Duodenal mucosa (tissue), 2 donors: Measurements from ENCODE around the gene PTPRM.
"Not testable (repeated sequence)": the region's sequence is repeated elsewhere in the genome, so short reads cannot be mapped to it uniquely, and the experiment has no call there.

ENCODE experiments used
- H3K27ac ChIP-seq: one replicate; pipeline ENCODE4 v1.7.0; 2013; ENCODE audit warnings: low read depth, low read length
- H3K27me3 ChIP-seq, 2 donors: one replicate each; pipeline ENCODE4 v1.7.0; 2013; ENCODE audit warnings: low read length in 2 of 2, control low read depth in 1 of 2; ENCODE audit not compliant: insufficient read depth in 2 of 2, control insufficient read depth in 1 of 2
- H3K36me3 ChIP-seq, 2 donors: one replicate each; pipeline ENCODE4 v1.7.0; 2013; ENCODE audit warnings: low read length in 2 of 2, control low read depth in 1 of 2; ENCODE audit not compliant: insufficient read depth in 2 of 2, control insufficient read depth in 1 of 2
- H3K4me1 ChIP-seq, 2 donors: one replicate each; pipeline ENCODE4 v1.7.0; 2013; ENCODE audit warnings: low read length in 2 of 2, control low read depth in 1 of 2; ENCODE audit not compliant: insufficient read depth in 2 of 2, control insufficient read depth in 1 of 2
- H3K4me3 ChIP-seq, 2 donors: one replicate each; pipeline ENCODE4 v1.7.0; 2013; ENCODE audit warnings: low read length in 2 of 2, low read depth in 1 of 2
- H3K9ac ChIP-seq, 2 donors: one replicate each; pipeline ENCODE4 v1.7.0; 2013; ENCODE audit warnings: low read length in 2 of 2, low read depth in 1 of 2
- H3K9me3 ChIP-seq, 2 donors: one replicate each; pipeline ENCODE4 v1.7.0; 2013; ENCODE audit warnings: low read length in 2 of 2, control low read depth in 1 of 2; ENCODE audit not compliant: control insufficient read depth in 1 of 2

The PTPRM gene

DNA sequence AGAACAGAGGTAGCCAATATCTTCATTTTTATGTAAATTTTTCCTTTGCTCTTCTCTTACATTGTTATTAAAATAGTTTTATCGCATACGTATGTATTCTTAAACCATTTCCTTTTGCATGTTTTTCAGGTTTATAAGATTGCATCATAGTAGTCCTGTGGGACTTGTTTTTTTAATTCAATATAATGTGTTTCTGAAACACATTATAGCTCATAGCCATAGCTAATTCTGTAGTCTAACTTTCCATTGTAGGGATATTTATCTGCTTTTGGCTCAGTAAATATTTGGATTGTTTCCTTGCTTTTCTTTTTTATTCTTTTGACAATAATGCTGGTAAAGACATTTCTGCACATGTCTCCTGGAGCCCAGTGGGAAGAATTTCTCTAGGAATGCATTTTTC is 484.3 kb downstream of the PTPRM start:
- no peak overlapping the region for H3K9ac ChIP-seq

DNA sequence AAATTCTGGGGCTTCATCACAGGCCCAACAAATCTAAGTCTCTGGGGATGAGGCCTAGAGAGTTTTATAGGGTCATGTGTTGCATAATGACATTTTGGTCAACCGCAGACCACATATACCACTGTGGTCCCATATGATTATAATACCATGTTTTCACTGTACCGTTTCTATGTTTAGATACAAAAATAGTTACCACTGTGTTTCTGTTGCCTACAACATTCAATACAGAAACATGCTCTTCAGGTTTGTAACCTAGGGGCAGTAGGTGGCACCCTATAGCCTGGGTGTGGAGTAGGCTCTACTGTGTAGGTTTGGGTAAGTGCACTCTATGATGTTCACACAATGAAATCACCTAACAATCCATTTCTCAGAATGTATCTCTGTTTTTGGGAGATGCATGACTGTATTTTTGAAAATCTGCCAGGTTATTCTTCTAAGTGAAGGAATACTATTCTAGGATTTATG is 485.2 kb downstream of the PTPRM start:
- H3K4me3 ChIP-seq, result no peak overlapping the region
- peaks cover 0 to 4% of the 10 kb centered on the region in 2 donors for H3K4me1 ChIP-seq
- no peak overlapping the region for H3K27ac ChIP-seq
- H3K27me3 ChIP-seq, result no peaks in the 10 kb centered on the region
- no peaks in the 10 kb centered on the region for H3K36me3 ChIP-seq
- no peaks in the 10 kb centered on the region for H3K9me3 ChIP-seq
- no peak overlapping the region for H3K9ac ChIP-seq

More for the DNA sequence above, 484.3 kb downstream of the PTPRM start:
- H3K27ac ChIP-seq, result no peak overlapping the region
- peaks cover 0 to 4% of the 10 kb centered on the region in 2 donors for H3K4me1 ChIP-seq
- H3K36me3 ChIP-seq, result no peaks in the 10 kb centered on the region
- H3K9me3 ChIP-seq, result no peaks in the 10 kb centered on the region
- H3K4me3 ChIP-seq, result no peak overlapping the region
- H3K27me3 ChIP-seq, result no peaks in the 10 kb centered on the region

DNA sequence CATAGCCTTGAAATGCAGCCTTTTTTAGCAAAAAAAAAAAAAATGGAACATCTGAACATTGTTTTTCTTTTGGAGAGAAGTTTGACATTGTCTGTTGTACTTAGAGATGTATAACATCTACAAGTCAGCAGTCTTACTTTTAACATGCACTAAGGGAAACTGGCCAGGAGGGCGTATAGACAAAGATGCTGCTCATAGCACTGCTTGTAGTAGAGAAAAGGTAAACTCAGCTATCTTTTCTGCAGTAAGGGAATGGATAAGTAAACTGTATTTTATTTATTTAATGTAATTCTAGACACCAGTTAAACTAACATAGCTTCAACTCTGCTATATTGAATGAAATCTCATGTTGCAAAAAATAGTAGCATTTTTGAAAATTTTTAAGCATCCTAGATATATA is 489.6 kb downstream of the PTPRM start:
- Histone ChIP-seq H3K36me3 (no peaks in the 10 kb centered on the region), H3K9ac (no peak overlapping the region), H3K4me1 (no peaks in the 10 kb centered on the region)

DNA sequence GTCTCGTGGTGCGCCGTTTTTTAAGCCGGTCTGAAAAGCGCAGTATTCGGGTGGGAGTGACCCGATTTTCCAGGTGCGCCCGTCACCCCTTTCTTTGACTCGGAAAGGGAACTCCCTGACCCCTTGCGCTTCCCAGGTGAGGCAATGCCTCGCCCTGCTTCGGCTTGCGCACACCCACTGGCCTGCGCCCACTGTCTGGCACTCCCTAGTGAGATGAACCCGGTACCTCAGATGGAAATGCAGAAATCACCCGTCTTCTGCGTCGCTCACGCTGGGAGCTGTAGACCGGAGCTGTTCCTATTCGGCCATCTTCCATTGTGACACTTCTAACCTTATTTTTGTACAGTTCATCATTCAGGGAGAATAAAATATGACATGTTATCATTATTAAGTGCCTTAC is 496.0 kb downstream of the PTPRM start:
- H3K27ac ChIP-seq, H3K4me3 ChIP-seq, H3K9ac ChIP-seq, H3K4me1 ChIP-seq, H3K9me3 ChIP-seq, H3K36me3 ChIP-seq, H3K27me3 ChIP-seq: not testable (repeated sequence)

More for the DNA sequence above, 489.6 kb downstream of the PTPRM start:
- Histone ChIP-seq H3K27ac (no peak overlapping the region), H3K27me3 (no peaks in the 10 kb centered on the region), H3K9me3 (no peaks in the 10 kb centered on the region), H3K4me3 (no peak overlapping the region)

DNA sequence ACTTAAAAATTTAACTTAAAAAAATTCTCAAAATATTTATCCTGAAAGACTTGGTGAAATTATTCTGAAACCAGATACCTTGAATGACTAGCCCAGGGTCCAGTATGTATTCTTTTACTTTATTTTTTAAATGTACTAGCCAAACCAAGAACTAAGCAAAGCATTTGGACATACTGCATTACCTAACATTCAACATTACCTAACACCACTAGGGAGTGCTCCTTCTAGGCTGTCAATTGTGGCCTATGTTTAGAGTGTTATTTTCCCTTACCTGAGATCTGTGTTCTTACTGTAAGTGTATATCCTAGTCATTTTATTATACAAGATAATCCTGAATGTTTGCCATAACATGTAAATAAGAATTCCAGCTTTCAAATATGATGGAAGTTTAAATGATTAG is 496.6 kb downstream of the PTPRM start:
- H3K27ac ChIP-seq, result no peak overlapping the region
- no peaks in the 10 kb centered on the region for H3K9me3 ChIP-seq
- H3K27me3 ChIP-seq, result no peaks in the 10 kb centered on the region
- no peaks in the 10 kb centered on the region for H3K36me3 ChIP-seq
- no peak overlapping the region for H3K9ac ChIP-seq
- H3K4me3 ChIP-seq, result no peak overlapping the region
- H3K4me1 ChIP-seq, result no peaks in the 10 kb centered on the region

DNA sequence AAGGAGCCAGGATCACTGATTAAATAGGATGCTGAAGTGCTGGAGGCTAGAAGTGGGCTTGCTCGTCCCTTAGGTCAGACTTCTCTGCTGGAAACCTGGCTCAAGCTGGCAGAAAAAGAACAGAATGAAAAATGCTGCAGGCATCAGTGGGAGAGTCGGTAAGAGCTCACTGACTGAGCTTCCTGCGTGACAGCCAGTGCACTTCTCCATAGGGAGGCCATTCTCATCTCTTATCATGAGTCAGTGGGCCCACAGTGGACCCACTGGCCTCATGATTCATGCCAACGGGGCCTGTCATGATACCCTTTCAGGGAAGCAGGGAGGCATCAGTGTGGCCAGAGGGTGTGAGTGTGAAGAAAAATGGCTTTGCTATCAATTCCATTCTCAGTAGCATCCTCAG is 498.2 kb downstream of the PTPRM start:
- H3K27ac ChIP-seq, result no peak overlapping the region
- no peaks in the 10 kb centered on the region for H3K4me1 ChIP-seq
- no peaks in the 10 kb centered on the region for H3K27me3 ChIP-seq
- H3K9me3 ChIP-seq, result no peaks in the 10 kb centered on the region
- H3K36me3 ChIP-seq, result no peaks in the 10 kb centered on the region
- H3K9ac ChIP-seq, result no peak overlapping the region
- H3K4me3 ChIP-seq, result no peak overlapping the region

DNA sequence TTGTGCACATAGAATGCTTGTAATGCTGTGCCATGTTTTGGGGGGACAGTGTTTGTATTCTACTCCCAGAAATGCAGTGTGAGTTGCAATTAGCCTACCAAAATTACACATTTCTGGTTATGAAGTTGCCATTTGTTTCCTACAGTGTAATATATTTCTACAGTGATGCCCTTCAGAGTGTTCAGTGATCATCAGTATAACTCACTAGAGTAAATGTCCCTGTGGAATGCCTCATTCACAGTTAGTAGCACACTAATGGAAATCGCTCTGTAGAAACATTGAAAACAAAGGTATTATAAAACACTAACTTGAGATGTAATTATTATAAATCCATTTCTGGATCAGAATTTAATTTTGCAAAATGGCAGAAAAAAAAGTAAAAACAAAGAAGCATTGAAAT is 498.7 kb downstream of the PTPRM start:
- H3K27me3 ChIP-seq, result no peaks in the 10 kb centered on the region
- H3K36me3 ChIP-seq, result no peaks in the 10 kb centered on the region
- no peak overlapping the region for H3K9ac ChIP-seq
- no peaks in the 10 kb centered on the region for H3K9me3 ChIP-seq
- no peaks in the 10 kb centered on the region for H3K4me1 ChIP-seq
- no peak overlapping the region for H3K27ac ChIP-seq
- H3K4me3 ChIP-seq, result no peak overlapping the region

DNA sequence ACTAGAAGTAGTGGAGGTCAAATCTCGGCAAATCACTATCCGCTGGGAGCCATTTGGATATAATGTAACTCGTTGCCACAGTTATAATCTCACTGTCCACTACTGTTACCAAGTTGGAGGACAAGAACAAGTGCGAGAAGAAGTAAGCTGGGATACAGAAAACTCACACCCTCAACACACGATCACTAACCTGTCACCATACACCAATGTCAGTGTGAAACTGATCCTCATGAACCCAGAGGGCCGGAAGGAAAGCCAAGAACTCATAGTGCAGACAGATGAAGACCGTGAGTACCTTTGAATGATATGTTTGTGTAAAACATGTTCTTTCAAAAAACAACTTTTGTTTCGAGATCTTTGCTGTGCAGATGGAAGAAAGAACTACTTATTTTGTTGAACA is 502.6 kb downstream of the PTPRM start:
- Histone ChIP-seq H3K27me3 (no peaks in the 10 kb centered on the region), H3K9me3 (no peaks in the 10 kb centered on the region), H3K4me1 (no peaks in the 10 kb centered on the region), H3K36me3 (no peaks in the 10 kb centered on the region), H3K9ac (no peak overlapping the region), H3K27ac (no peak overlapping the region), H3K4me3 (no peak overlapping the region)

DNA sequence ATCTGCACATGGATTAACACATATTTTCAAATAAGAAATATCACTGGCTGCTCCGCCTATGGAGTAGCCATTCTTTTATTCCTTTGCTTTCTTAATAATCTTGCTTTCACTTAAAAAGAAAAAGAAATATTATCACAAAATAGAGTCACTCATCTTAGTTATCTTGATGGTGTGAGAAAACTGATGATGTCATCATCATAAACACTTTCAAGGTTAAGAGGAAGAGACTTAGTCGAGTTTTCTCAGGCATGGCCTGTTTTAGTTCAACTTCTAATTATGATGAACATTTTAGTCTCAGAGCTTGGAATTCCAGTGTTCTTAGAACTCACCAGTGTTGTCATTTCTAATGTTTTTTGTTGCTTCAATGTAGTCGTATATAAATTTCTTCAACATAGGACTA is 506.1 kb downstream of the PTPRM start:
- Histone ChIP-seq H3K27ac (no peak overlapping the region), H3K9ac (no peak overlapping the region), H3K4me3 (no peak overlapping the region), H3K36me3 (no peaks in the 10 kb centered on the region), H3K9me3 (no peaks in the 10 kb centered on the region), H3K27me3 (no peaks in the 10 kb centered on the region), H3K4me1 (no peaks in the 10 kb centered on the region)

DNA sequence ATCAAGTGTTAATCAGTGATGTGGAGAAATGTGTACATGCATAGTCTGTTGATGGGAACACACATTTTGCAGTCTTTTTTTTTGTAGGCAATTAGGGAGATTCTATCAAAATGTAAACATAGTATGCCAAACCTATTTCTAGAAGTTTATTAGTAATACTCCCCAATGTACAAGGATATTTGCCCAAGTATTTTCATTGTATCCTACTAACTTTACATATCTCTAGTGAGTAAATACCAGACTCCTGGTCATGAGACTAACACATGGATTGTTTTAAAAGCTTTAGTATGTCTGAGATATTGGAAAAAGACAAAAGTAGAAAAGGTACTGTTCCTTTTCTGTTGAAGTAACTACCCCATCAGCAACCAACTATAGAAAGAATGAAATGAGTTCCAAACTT is 513.0 kb downstream of the PTPRM start:
- no peak overlapping the region for H3K9ac ChIP-seq
- H3K27ac ChIP-seq, result no peak overlapping the region
- no peaks in the 10 kb centered on the region for H3K4me1 ChIP-seq
- no peaks in the 10 kb centered on the region for H3K9me3 ChIP-seq
- no peaks in the 10 kb centered on the region for H3K27me3 ChIP-seq
- H3K36me3 ChIP-seq, result no peaks in the 10 kb centered on the region
- no peak overlapping the region for H3K4me3 ChIP-seq

DNA sequence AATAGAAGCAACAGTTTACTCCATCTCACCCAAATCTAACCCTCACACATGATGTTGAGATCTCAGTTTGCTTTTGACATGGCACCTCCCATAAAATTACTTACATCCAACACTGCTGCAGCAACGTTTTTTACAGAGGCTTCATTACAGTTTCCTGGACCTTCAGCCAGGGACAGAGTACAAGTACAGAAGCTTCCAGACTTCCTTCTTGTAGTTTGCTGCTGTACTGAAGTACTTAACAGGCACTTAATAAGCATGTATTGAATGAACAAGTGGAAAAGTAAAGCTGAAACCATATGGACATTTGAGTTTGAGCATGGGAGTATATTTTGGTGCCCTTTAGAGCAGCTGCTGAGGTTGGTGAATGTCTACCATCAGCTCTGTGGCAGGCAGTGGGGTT is 514.2 kb downstream of the PTPRM start:
- H3K9me3 ChIP-seq, result no peaks in the 10 kb centered on the region
- no peaks in the 10 kb centered on the region for H3K4me1 ChIP-seq
- no peaks in the 10 kb centered on the region for H3K36me3 ChIP-seq
- H3K4me3 ChIP-seq, result no peak overlapping the region
- H3K9ac ChIP-seq, result no peak overlapping the region
- no peak overlapping the region for H3K27ac ChIP-seq
- H3K27me3 ChIP-seq, result no peaks in the 10 kb centered on the region
